HL-60 (cell line): ENCODE measurements around the gene SPNS3.

Experiments used
- CTCF ChIP-seq: IDR thresholded peaks from one replicate; pipeline ENCODE4 v1.5.1; 2011; ENCODE audit warnings: low read length, control low read depth, inconsistent platforms; ENCODE audit not compliant: insufficient read depth
- GABPA ChIP-seq: IDR thresholded peaks from 2 replicates; pipeline ENCODE4 v1.6.1; 2012; ENCODE audit warnings: low read depth
- POLR2AphosphoS5 ChIP-seq: IDR thresholded peaks from 2 replicates; pipeline ENCODE4 v1.6.1; 2012; ENCODE audit warnings: low read depth
- REST ChIP-seq: IDR thresholded peaks from 2 replicates; pipeline ENCODE4 v1.6.1; 2012; ENCODE audit warnings: low read depth; ENCODE audit not compliant: insufficient replicate concordance

GRCh38 chr17:4535667-4536258 is 102.0 kb downstream of the SPNS3 start:
- TF ChIP-seq CTCF (no peak), POLR2AphosphoS5 (no peak), GABPA (no peak), REST (no peak)
